Measurements from ENCODE around the gene CFHR1. TPM values are rescaled to one million over a fixed set of nuclear protein-coding genes. Genes with fewer than 3 reads are reported as not detected.

Gene CFHR1
- polyA plus RNA-seq, 1 of the 3 experiments (the other 2 are of a cell fraction): 0.31 TPM

- POLR2A ChIA-PET: no interaction called here
- H3F3A ChIP-seq (replicated peaks; ENCODE audit: insufficient read depth): no peaks in the 10 kb centered on the region
- no peaks in the 10 kb centered on the region for H3K79me2 ChIP-seq (ENCODE audit: insufficient read depth)
- CTCF ChIA-PET: no interaction called here
- H3K9me3 ChIP-seq: no peaks in the 10 kb centered on the region
- no peak overlapping the region for H3K27ac ChIP-seq (ENCODE audit: low read depth in 2 of 2, low read length in 1 of 2)
- H3K36me3 ChIP-seq (replicated peaks in 1 of 2; ENCODE audit: control insufficient read depth in 1 of 2, insufficient read depth in 2 of 2, low read length in 1 of 2): no peaks in the 10 kb centered on the region
- no peak overlapping the region for H3K9ac ChIP-seq
- no peaks in the 10 kb centered on the region for H3K27me3 ChIP-seq (ENCODE audit: insufficient read depth)
- 74% methylated on average over 6 of the region's 6 CpGs for WGBS (ENCODE audit: low lambda C conversion rate)
- TF ChIP-seq USF1 (IDR thresholded peaks at IDR 0.05; ENCODE audit: borderline replicate concordance, low read depth): no peak
- no peak for TF ChIP-seq USF2 (IDR thresholded peaks at IDR 0.05; ENCODE audit: borderline replicate concordance, low read depth, low read length)
- no peak for TF ChIP-seq RAD21 (IDR thresholded peaks at IDR 0.05; ENCODE audit: low read length)
- TF ChIP-seq FOSL2 (IDR thresholded peaks at IDR 0.05; ENCODE audit: borderline replicate concordance, low read depth): no peak
- no peak for TF ChIP-seq CHD2 (IDR thresholded peaks at IDR 0.05; ENCODE audit: low read length, partially characterized antibody)
- no peak for TF ChIP-seq IRF3 (IDR thresholded peaks at IDR 0.05; ENCODE audit: low read depth, low read length)
- no peak for TF ChIP-seq EZH2phosphoT487 (IDR thresholded peaks at IDR 0.05; ENCODE audit: borderline replicate concordance, low read depth)
- TF ChIP-seq RFX5 (IDR thresholded peaks at IDR 0.05; ENCODE audit: low read length): no peak
- TF ChIP-seq FOXJ3 (CRISPR knock-in tag; IDR thresholded peaks at IDR 0.05): no peak
- TF ChIP-seq YY1 (IDR thresholded peaks at IDR 0.05; ENCODE audit: low read depth): no peak
- TF ChIP-seq MAX (IDR thresholded peaks at IDR 0.05; ENCODE audit: low read depth): no peak
- no peaks in the 10 kb centered on the region for H3K9me2 ChIP-seq
- no peak overlapping the region for H3K4me3 ChIP-seq (ENCODE audit: low read depth in 2 of 2, low read length in 1 of 2)
- H3K4me1 ChIP-seq (ENCODE audit: control insufficient read depth in 1 of 2, insufficient read depth in 2 of 2, low read depth in 1 of 2, low read length in 1 of 2): no peaks in the 10 kb centered on the region
- no peak for DNase-seq
- H2AFZ ChIP-seq (ENCODE audit: low read depth): no peak overlapping the region
- no peak overlapping the region for H3K4me2 ChIP-seq
- H4K20me1 ChIP-seq (ENCODE audit: insufficient read depth): no peaks in the 10 kb centered on the region
These were observed 36.5 kb downstream of the CFHR1 start for GRCh38 chr1:196856053-196856452.

- WGBS (ENCODE audit: low lambda C conversion rate): 61% methylated on average over 2 of the region's 2 CpGs
These were observed 37.7 kb downstream of the CFHR1 start for GRCh38 chr1:196857188-196857587.

More at GRCh38 chr1:196857188-196857587, 37.7 kb downstream of the CFHR1 start:
- H3K4me3 ChIP-seq (ENCODE audit: low read depth in 2 of 2, low read length in 1 of 2): no peak overlapping the region
- no peak for DNase-seq
- H3K9ac ChIP-seq: no peak overlapping the region
- no peaks in the 10 kb centered on the region for H3K9me2 ChIP-seq
- ChIA-PET POLR2A (no interaction called here), CTCF (no interaction called here)
- H3F3A ChIP-seq (replicated peaks; ENCODE audit: insufficient read depth): no peaks in the 10 kb centered on the region
- H3K9me3 ChIP-seq: no peaks in the 10 kb centered on the region
- H4K20me1 ChIP-seq (ENCODE audit: insufficient read depth): no peaks in the 10 kb centered on the region
- no peak for TF ChIP-seq GATA2 (CRISPR knock-in tag; IDR thresholded peaks at IDR 0.05)
- TF ChIP-seq ELF1 (IDR thresholded peaks at IDR 0.05): no peak
- TF ChIP-seq NFIC (IDR thresholded peaks at IDR 0.05; ENCODE audit: borderline replicate concordance): no peak
- no peak for TF ChIP-seq RAD21 (IDR thresholded peaks at IDR 0.05; ENCODE audit: low read length)
- no peak for TF ChIP-seq TEAD4 (IDR thresholded peaks at IDR 0.05; ENCODE audit: borderline replicate concordance, insufficient read depth)
- TF ChIP-seq RFX5 (IDR thresholded peaks at IDR 0.05; ENCODE audit: low read length): no peak
- no peak for TF ChIP-seq GABPA (IDR thresholded peaks at IDR 0.05; ENCODE audit: low read depth)
- no peak for TF ChIP-seq FOSL2 (IDR thresholded peaks at IDR 0.05; ENCODE audit: borderline replicate concordance, low read depth)
- no peak for TF ChIP-seq IRF3 (IDR thresholded peaks at IDR 0.05; ENCODE audit: low read depth, low read length)
- TF ChIP-seq MEF2A (IDR thresholded peaks at IDR 0.05; ENCODE audit: borderline replicate concordance, low read depth): no peak
- no peak for TF ChIP-seq EZH2phosphoT487 (IDR thresholded peaks at IDR 0.05; ENCODE audit: borderline replicate concordance, low read depth)
- TF ChIP-seq MAX (IDR thresholded peaks at IDR 0.05; ENCODE audit: low read depth): no peak
- TF ChIP-seq USF1 (IDR thresholded peaks at IDR 0.05; ENCODE audit: borderline replicate concordance, low read depth): no peak
- TF ChIP-seq RXRA (IDR thresholded peaks at IDR 0.05; ENCODE audit: borderline replicate concordance, low read depth): no peak
- no peak for TF ChIP-seq PBX3 (IDR thresholded peaks at IDR 0.05)
- TF ChIP-seq EP300 (IDR thresholded peaks at IDR 0.05; ENCODE audit: borderline replicate concordance in 1 of 2, low read depth in 1 of 2, low read length in 1 of 2): no peak
- H2AFZ ChIP-seq (ENCODE audit: low read depth): no peak overlapping the region
- no peaks in the 10 kb centered on the region for H3K4me1 ChIP-seq (ENCODE audit: control insufficient read depth in 1 of 2, insufficient read depth in 2 of 2, low read depth in 1 of 2, low read length in 1 of 2)
- H3K79me2 ChIP-seq (ENCODE audit: insufficient read depth): no peaks in the 10 kb centered on the region
- no peak overlapping the region for H3K4me2 ChIP-seq
- H3K36me3 ChIP-seq (replicated peaks in 1 of 2; ENCODE audit: control insufficient read depth in 1 of 2, insufficient read depth in 2 of 2, low read length in 1 of 2): no peaks in the 10 kb centered on the region
- H3K27me3 ChIP-seq (ENCODE audit: insufficient read depth): no peaks in the 10 kb centered on the region
- no peak overlapping the region for H3K27ac ChIP-seq (ENCODE audit: low read depth in 2 of 2, low read length in 1 of 2)
